C4-2B (cell line): Measurements from ENCODE around the gene TYRO3.

ENCODE experiments used
- H3K27ac ChIP-seq: fragments of 450-650 bp; 2 replicates; pipeline ENCODE4 v1.5.1; 2017
- ZFX ChIP-seq: fragments of 450-650 bp; IDR thresholded peaks from 2 replicates; pipeline ENCODE4 v1.6.1; 2017
- TF ChIP-seq, protein P1 (sequence below): fragments of 450-650 bp; conservative IDR thresholded peaks from 2 replicates; pipeline ENCODE4 v1.5.1; 2017; ENCODE audit warnings: mild to moderate bottlenecking

The TYRO3 gene

GRCh38 chr15:41630616-41631217 lies 71.7 kb downstream of the TYRO3 start:
- TF ChIP-seq, protein P1, sequence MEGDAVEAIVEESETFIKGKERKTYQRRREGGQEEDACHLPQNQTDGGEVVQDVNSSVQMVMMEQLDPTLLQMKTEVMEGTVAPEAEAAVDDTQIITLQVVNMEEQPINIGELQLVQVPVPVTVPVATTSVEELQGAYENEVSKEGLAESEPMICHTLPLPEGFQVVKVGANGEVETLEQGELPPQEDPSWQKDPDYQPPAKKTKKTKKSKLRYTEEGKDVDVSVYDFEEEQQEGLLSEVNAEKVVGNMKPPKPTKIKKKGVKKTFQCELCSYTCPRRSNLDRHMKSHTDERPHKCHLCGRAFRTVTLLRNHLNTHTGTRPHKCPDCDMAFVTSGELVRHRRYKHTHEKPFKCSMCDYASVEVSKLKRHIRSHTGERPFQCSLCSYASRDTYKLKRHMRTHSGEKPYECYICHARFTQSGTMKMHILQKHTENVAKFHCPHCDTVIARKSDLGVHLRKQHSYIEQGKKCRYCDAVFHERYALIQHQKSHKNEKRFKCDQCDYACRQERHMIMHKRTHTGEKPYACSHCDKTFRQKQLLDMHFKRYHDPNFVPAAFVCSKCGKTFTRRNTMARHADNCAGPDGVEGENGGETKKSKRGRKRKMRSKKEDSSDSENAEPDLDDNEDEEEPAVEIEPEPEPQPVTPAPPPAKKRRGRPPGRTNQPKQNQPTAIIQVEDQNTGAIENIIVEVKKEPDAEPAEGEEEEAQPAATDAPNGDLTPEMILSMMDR = no peak
- no peak for TF ChIP-seq ZFX
- H3K27ac ChIP-seq = no peak overlapping the region

DNA sequence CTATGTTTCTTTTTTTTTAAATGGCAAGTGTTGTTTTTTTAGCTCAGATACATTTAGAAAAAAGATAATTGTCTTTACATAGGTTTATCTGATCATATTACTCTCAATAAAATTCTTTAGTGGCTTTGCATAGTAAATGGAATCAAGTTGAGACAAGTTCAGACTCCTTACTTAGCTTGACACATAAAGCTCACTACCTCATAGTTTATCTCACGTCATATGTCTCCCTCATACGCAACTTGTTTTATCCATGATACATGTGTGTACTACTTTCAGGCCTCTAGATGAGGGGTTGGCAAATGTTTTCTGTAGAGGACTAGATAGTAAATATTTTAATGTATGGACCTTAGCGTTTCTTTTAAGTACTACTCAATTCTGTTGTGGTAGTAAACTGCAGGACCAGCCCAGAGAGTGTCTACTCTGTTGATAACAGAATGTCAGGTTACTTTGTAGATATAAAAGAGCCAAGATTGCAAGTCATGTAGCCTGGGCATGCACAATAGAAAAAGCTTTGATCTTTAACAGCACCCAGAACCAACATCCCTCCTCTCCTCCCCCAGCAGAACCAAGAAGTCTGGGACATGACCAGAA lies 73.0 kb downstream of the TYRO3 start:
- H3K27ac ChIP-seq = no peak overlapping the region
- no peak for TF ChIP-seq ZFX
- TF ChIP-seq, protein P1 = no peak
